NCI-H1105 treated with DMSO at 0.1 percent for 48 hours (cell line): ENCODE measurements around the gene ZNF578.
"Not testable (repeated sequence)": the region's sequence is repeated elsewhere in the genome, so short reads cannot be mapped to it uniquely, and the experiment has no call there.

ENCODE experiments used
- DNase-seq: peaks from one replicate; lab custom pipeline; 2025; lab: John Stamatoyannopoulos, UW

Gene ZNF578

DNA sequence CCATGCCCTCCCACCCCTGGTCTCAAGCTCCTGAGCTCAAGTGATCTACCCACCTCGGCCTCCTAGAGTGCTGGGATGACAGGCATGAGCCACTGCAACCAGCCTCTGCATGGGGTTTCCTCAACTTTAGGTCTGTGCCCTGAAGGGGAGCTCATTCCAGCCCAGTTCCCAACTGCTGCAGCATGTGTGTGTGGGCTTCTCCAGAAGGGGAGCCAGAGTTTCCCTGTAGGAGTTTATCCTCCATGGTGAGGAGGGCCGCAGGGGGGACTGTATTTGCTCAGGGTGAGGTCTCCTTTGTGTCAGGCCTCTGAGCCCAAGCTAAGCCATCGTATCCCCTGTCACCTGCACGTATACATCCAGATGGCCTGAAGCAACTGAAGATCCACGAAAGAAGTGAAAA is 62.8 kb downstream of the ZNF578 start:
- DNase-seq, result no peak

DNA sequence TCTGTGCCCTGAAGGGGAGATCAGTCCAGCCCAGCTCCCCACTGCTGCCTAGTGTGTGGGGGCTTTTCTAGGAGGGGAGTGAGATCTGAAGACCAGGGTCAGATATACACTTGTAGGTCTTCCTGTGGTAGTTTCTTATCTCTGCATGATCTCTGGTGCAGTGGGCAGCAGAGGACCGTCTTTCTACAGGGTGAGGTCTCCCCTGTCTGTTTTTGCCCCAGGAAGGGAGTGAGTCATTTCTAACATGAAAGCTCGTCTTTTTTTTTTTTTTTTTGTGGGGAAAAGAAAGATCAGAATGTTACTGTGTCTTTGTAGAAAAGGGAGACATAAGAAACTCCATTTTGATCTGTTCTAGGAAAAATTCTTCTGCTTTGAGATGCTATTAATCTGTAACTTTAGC is 65.3 kb downstream of the ZNF578 start:
- DNase-seq, result no peak

GRCh38 chr19:52519175-52519574 is 65.8 kb downstream of the ZNF578 start:
- not testable (repeated sequence) for DNase-seq

- DNase-seq, result no peak
Measured at GRCh38 chr19:52520013-52520412, 66.7 kb downstream of the ZNF578 start.

DNA sequence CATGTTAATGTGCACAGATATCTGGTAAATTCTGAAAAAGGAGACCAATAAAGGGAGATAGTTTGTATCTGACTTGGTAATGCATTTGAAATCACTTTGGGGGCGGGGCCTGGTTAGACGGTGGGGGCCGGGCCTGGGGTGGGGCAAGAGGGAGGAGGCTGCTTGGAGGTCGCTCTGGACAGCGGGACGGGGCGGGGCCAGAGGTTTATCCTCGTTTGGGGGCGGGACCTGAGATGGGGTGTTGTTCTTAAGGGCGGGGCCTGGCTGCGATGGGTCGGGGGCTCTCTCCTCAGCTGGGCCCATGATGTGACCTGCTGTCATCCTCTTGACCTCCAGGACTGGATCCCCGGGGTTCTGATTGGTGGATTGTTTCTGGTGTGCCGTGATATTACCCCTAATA is 69.2 kb downstream of the ZNF578 start:
- DNase-seq, result no peak

DNA sequence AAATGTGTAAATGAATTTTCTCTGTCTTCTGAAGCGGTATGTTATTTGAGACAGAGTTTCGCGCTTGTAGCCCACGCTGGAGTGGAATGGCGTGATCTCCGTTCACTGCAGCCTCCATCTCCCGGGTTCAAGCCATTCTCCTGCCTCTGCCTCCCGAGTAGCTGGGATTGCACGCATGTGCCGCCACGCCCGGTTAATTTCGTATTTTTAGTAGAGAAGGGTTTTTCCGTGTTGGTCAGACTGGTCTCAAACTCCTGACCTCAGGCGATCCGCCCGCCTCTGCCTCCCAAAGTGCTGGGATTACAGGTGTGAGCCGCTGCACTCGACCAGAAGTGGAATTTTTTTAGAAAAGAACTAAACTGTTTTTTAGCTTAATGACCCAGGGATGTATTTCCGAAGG is 70.7 kb downstream of the ZNF578 start:
- DNase-seq, result no peak

DNA sequence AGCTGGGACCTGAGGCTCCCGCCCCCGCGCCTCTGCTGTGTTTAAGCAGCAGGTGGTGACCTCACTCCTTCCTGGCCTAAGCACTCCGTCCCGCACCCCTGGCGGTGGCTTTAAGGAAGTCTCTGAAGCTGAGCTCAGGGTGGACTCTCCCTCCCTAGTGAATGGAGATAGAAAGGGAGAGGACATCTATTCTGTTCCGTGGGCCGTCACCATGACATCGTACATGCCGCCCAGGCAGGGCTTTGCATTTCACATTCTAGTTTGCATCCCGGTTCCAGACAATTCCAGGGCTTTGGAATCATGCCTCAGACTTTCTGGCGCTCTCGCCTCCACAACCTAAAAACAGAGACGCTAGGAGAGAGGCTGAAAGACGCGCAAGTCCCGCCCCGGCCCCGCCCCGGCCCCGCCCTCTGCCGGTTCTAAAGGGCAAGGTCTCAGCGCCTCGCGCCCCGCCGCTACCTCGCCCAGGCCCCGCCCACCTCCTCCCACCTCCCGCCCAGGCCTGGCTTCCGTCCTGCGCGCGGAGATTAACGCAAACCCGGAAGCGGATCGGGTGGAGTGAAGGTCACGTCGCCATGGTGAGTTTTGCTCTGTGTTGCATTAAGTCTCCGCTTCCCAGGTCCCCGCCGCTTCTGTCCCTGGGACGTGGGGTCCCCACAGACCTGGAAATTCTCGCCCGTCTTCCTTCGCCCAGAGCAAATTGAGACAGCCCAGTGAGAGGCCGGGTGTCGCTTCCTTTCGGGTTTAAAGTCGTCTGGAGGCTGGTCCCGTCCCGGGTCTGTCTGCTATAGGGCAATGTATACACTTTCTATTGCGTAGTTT is 74.0 kb downstream of the ZNF578 start, which contains the start of gene ZNF808:
TSS of gene ZNF808 (plus strand) at position 535 of the 822 bp plus-strand sequence. CDS start 15,617 bp downstream, outside the sequence.
- DNase-seq, result peak; percentile 88

DNA sequence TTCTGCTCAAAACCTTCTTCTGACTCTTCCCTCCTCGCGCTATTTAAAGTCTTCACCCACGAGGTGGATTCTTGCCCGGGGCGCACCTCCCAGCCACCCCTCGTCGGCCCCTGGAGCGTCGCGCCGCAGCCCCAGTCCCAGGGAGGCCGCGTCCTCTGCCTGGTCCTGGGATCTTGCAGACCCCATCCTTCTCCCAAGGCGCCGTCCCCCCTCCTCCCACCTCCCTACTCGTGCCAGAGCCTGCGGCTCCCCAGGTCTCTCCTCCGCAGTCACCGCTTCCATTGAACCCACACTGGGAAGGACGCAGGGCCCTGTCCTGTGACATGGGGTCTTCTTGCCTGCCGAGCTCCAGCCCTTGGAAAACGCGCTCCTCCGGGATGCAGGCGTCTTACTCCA is 74.6 kb downstream of the ZNF578 start:
- no peak for DNase-seq

DNA sequence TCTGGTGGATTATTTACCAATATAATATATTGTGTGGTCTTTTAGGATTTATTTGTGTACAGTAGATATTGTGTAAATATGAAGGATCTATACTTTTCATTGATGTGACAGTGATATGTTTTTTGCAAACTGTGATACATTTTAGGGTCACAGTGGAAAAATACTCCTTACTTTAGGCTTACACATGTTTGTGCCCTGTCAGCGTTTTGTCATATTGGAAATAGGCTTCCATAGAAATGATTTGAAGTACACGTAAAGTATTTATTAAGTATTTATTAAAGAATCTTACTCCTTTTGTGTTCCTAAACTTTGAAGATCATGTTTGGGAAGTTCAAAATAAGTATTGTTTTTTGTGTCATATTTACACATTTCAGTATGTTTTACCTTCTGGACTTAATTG is 79.1 kb downstream of the ZNF578 start:
- DNase-seq, result no peak

DNA sequence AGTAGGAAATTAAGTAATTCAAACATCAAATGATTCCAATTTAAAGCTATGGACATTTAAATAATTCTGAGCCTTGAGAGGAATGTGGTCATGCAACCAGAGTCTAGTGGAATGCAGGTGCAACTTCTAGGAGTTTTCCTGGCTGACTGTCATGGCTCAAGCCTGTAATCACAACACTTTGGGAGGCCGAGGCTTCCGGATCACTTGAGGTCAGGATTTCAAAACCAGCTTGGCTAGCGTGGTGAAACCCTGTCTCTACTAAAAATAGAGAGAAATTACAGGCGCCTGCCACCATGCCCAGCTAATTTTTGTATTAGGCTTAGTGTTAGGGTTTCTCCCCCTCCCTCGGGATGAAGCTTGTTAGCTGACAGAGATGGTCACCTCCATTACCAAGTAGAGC is 80.5 kb downstream of the ZNF578 start:
- no peak for DNase-seq

GRCh38 chr19:52535385-52535770 is 82.0 kb downstream of the ZNF578 start:
- not testable (repeated sequence) for DNase-seq

- DNase-seq, result no peak
Measured at GRCh38 chr19:52535771-52536447, 82.6 kb downstream of the ZNF578 start.

- no peak for DNase-seq
Measured at GRCh38 chr19:52536448-52536800, 83.1 kb downstream of the ZNF578 start.

GRCh38 chr19:52538815-52539214 is 85.5 kb downstream of the ZNF578 start:
- DNase-seq, result not testable (repeated sequence)

DNA sequence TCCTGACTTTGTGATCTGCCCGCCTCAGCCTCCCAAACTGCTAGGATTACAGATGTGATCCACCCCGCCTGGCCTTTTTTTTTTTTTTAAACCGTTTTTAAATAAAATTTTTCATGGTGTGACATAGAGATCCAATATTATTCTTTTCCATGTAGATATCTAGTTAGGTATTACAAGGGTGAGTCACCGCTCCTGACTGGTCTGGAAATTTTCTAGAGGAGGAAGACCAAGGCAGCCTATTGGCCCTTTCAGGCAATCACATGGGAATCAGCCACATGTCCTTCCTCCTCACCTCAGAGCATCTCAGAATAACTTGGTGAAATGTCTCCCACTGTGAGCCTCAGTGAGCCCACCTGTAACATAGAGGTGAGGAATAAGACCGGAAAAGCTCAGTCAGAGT is 87.8 kb downstream of the ZNF578 start:
- not testable (repeated sequence) for DNase-seq

- DNase-seq, result no peak
Measured at GRCh38 chr19:52541608-52542007, 88.3 kb downstream of the ZNF578 start.

DNA sequence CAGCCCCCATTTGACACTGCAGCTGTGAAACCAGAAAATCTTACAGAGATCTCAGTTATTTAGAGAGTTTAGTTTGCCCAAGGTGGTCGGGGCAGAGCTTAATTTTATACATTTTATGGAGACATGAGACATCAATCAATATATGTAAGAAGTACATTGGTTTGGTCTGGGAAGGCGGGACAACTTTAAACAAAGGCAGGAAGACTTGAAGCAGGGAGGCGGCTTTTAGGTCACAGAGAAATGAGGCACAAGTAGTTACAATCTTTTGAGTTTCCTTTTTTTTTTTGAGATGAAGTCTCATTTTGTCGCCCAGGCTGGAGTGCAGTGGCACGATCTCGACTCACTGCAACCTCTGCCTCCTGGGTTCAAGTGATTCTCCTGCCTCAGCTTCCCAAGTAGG is 89.2 kb downstream of the ZNF578 start:
- DNase-seq, result not testable (repeated sequence)

- DNase-seq, result no peak
Measured at GRCh38 chr19:52542984-52543664, 89.8 kb downstream of the ZNF578 start.

DNA sequence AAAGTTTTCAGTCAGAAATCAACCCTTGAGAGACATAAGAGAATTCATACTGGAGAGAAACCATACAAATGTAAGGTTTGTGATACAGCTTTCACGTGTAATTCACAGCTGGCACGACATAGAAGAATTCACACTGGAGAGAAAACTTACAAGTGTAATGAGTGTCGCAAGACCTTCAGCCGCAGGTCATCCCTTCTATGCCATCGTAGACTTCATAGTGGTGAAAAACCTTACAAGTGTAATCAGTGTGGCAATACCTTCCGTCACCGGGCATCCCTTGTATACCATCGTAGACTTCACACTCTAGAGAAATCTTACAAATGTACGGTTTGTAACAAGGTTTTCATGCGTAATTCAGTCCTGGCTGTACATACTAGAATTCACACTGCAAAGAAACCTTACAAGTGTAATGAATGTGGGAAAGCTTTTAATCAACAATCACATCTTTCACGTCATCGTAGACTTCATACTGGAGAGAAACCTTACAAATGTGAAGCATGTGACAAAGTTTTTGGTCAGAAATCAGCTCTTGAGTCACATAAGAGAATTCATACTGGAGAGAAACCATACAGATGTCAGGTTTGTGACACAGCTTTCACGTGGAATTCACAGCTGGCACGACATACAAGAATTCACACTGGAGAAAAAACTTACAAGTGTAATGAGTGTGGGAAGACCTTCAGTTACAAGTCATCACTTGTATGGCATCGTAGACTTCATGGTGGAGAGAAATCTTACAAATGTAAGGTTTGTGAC is 101.0 kb downstream of the ZNF578 start:
- DNase-seq, result no peak

GRCh38 chr19:52557231-52557995 is 104.1 kb downstream of the ZNF578 start:
- no peak for DNase-seq

DNA sequence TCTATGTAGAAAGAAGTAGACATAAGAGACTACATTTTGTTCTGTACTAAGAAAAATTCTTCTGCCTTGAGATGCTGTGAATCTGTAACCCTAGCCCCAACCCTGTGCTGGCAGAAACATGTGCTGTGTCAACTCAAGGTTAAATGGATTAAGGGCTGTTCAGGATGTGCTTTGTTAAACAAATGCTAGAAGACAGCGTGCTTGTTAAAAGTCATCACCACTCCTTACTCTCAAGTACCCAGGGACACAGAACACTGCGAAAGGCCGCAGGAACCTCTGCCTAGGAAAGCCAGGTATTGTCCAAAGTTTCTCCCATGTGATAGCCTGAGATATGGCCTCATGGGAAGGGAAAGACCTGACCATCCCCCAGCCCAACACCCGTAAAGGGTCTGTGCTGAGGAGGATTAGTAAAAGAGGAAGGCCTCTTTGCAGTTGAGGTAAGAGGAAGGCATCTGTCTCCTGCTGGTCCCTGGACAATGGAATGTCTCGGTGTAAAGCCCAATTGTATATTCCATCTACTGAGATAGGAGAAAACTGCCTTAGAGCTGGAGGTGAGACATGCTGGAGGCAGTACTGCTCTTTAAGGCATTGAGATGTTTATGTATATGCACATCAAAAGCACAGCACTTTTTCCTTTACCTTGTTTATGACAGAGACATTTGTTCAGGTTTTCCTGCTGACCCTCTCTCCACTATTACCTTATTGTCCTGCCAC is 105.5 kb downstream of the ZNF578 start:
- DNase-seq, result not testable (repeated sequence)
